ENCODE measurements around the gene TMTC4.

TMTC4 gene

DNA sequence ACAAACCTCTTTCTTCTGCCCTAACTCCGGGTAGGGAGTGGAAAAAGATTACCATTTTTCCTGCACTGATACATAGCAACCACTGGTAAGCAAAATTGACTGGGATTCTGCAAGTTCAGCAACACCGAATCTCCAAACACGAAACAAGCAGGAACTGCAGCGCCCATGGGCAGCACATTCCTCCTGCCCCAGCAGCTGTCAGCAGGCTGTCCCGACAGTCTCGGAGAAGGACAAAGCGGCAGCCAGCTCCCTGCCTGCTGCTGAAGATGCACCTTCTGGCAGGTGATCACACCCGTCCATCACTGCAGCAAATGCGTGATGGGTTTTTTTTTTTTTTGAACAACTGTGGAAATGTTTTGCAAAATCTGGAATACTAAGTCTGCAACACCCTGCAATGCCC lies 6.7 kb downstream of the TMTC4 start:
- TF ChIP-seq, protein P1, sequence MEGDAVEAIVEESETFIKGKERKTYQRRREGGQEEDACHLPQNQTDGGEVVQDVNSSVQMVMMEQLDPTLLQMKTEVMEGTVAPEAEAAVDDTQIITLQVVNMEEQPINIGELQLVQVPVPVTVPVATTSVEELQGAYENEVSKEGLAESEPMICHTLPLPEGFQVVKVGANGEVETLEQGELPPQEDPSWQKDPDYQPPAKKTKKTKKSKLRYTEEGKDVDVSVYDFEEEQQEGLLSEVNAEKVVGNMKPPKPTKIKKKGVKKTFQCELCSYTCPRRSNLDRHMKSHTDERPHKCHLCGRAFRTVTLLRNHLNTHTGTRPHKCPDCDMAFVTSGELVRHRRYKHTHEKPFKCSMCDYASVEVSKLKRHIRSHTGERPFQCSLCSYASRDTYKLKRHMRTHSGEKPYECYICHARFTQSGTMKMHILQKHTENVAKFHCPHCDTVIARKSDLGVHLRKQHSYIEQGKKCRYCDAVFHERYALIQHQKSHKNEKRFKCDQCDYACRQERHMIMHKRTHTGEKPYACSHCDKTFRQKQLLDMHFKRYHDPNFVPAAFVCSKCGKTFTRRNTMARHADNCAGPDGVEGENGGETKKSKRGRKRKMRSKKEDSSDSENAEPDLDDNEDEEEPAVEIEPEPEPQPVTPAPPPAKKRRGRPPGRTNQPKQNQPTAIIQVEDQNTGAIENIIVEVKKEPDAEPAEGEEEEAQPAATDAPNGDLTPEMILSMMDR (IDR thresholded peaks at IDR 0.05; ENCODE audit: low read depth, low read length), result no peak
- peak; percentile 13 for DNase-seq (ENCODE audit: low read depth, low spot score)
- H3K4me3 ChIP-seq (ENCODE audit: low read depth, low read length), result no peak overlapping the region
- in situ Hi-C loops (cut with HindIII; ENCODE audit: low sequenced_read_pairs), result no loop called here

DNA sequence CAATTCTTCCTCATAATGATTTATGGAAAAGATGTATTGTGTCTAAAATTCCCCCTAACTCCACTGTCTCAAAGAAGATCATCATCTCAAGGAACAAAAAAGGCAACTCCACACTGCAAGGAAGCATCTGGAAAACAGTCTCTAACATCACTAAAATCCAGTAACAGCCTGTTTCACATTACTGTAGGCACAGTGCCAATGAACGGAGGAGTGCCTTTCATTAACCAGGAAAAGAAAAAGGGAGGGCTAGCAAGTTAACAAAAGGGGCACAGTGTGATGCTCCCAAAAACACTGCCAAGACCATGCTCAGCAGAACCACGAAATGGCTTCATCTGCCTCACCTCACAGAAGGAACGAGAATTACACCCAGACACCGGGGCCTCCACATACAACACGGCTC lies 8.5 kb downstream of the TMTC4 start:
- no peak overlapping the region for H3K4me3 ChIP-seq (ENCODE audit: low read depth, low read length)
- in situ Hi-C loops (cut with HindIII; ENCODE audit: low sequenced_read_pairs), result no loop called here
- peak; percentile 27 for DNase-seq (ENCODE audit: low read depth, low spot score)
- TF ChIP-seq, protein P1 (IDR thresholded peaks at IDR 0.05; ENCODE audit: low read depth, low read length), result no peak

DNA sequence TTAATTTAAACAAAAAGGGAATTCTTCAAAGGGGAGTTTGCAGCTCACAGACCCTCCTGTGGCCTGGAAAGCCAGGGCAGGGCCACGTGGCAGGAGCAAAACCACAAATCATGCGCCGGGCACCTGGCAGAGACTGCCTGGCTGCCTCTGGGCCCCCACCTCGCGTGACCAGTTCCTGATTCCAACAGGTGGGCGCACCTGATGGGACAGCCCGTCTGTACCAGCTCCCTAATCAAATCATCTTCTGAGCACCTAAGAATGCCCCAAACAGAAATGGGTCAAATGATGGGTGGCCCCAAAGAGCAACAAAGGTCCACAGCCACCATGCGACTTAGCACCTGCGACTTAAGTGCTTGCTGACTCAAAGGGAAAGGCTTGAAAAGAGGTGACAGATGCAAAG lies 9.2 kb downstream of the TMTC4 start:
- in situ Hi-C loops (cut with HindIII; ENCODE audit: low sequenced_read_pairs), result no loop called here
- TF ChIP-seq, protein P1 (IDR thresholded peaks at IDR 0.05; ENCODE audit: low read depth, low read length), result no peak
- no peak for DNase-seq (ENCODE audit: low read depth, low spot score)
- H3K4me3 ChIP-seq (ENCODE audit: low read depth, low read length), result no peak overlapping the region

DNA sequence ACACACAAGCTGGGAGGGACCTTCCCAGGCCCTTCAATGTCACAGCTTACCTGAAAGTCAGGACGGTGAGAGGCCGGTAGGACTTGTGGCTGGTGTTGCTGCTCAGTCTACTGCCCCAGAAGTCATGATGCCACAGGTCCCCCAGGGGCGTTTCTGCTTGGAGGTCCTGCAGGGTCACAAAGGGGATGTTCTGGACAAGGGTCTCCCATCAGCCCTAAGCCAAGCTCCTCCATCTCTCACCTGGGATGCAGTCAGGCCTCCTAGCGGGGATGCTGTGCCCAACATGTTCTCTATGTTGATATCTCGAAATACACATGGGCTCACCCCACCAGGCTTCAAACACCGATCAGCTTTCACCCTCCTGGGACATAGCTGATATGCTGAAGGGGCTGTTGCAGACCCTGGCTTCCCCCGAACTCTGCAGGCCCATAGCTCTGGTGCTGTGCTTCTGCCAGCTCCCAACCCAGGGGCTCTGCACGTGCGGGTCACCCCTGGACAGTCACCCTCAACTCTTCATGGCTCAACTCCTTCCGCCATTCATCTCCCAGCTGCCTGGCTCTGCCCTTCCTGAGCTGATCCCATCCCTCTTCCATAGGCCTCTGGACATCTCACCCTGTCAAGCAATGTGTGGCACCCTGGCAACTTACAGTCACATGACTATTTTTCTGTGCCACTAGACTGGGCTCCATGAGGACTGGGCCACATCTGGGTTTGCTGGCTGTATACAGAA lies 10.3 kb downstream of the TMTC4 start:
- DNase-seq (ENCODE audit: low read depth, low spot score), result no peak
- H3K4me3 ChIP-seq (ENCODE audit: low read depth, low read length), result no peak overlapping the region
- in situ Hi-C loops (cut with HindIII; ENCODE audit: low sequenced_read_pairs), result no loop called here
- TF ChIP-seq, protein P1 (IDR thresholded peaks at IDR 0.05; ENCODE audit: low read depth, low read length), result no peak

DNA sequence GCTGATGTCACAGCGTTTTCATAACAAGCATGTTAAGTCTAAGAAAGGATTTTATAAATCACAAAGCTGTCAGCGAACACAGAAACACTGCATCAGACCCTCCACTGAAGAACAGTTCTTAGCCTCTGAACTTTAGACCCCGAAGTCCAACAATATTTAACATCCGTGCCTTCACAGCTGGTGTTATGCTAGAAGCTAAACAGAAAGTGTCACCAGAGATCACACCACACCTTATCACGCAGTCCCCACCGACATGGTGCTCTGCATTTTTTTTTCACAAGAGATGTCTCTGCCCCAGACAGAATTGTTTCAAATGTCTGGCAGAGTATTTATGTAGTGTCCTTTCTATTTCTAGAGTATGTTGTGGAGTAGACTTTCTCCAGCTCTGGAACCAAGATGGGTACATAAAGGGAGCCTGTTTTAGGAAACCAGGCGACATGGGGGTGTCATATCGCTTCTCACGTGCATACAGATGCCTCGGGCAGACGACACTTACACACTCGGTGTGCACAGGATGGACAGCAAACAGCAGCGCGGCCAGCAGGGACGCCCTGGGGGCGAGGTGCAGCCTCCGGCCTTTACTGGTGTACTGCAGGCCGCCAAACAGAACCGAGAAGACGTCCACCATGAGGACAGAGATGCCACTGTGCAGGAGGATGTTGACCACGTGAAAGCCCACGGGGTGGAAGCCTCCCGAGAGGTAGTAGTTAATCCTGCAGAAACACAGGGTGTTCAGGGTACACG lies 12.0 kb downstream of the TMTC4 start:
- in situ Hi-C loops (cut with HindIII; ENCODE audit: low sequenced_read_pairs), result no loop called here
- no peak overlapping the region for H3K4me3 ChIP-seq (ENCODE audit: low read depth, low read length)
- DNase-seq (ENCODE audit: low read depth, low spot score), result no peak
- TF ChIP-seq, protein P1 (IDR thresholded peaks at IDR 0.05; ENCODE audit: low read depth, low read length), result no peak

DNA sequence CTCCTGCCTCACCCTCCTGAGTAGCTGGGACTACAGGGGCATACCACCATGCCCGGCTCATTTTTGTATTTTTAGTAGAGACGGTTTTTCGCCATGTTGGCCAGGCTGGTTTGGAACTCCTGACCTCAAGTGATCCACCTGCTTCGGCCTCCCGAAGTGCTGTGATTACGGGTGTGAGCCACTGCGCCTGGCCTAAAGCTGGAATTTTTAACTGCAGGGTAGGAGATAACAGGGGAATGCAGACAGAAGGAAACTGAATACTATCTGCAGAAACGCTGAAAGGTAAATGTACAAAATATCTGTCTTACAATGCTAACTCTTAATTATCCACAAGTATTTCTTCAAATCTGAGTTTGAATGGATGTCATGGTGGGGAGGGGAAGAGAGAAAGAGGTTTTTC lies 13.8 kb downstream of the TMTC4 start:
- in situ Hi-C loops (cut with HindIII; ENCODE audit: low sequenced_read_pairs), result no loop called here
- TF ChIP-seq, protein P1 (IDR thresholded peaks at IDR 0.05; ENCODE audit: low read depth, low read length), result no peak
- H3K4me3 ChIP-seq (ENCODE audit: low read depth, low read length), result no peak overlapping the region
- no peak for DNase-seq (ENCODE audit: low read depth, low spot score)
